Measurements from ENCODE around the gene TBC1D14. TPM values are rescaled to one million over a fixed set of nuclear protein-coding genes. Genes with fewer than 3 reads are reported as not detected.
A peak's percentile ranks its signal among the peaks of the same experiment; 100 is the strongest.

Gene TBC1D14
- total and polyA plus RNA-seq, 2 donors from 2014 or later = 44.9 to 77.7 TPM

DNA sequence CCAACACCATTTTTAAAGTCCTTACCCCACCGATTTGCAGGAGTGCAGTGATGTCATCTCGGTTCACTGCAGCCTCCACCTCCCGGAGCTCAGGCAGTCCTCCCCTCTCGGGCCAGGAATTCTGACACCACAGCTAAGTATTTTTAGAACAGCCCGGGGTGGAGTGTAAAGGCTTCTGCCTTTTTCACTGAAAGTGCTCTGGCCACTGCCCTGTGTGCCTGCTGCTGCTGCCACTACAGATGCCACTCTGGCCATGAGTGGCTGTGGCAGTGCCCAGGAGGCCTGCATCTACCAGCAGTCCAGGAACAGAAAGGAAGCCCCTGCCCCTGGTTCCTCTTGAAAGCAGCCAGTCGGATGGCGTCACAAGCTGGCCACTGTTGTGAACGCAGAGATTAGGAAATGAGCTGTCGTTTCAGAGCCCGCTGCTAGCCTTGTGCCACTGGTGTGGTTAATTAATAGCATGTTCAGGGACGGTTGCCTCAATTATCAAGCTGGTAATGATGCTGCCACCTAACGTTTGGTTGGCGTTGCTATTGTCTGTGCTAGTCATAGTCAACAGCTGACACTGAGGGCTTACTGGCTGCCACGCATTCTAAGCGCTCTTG, 23.6 kb upstream of the TBC1D14 start:
- TF ChIP-seq, protein P1, sequence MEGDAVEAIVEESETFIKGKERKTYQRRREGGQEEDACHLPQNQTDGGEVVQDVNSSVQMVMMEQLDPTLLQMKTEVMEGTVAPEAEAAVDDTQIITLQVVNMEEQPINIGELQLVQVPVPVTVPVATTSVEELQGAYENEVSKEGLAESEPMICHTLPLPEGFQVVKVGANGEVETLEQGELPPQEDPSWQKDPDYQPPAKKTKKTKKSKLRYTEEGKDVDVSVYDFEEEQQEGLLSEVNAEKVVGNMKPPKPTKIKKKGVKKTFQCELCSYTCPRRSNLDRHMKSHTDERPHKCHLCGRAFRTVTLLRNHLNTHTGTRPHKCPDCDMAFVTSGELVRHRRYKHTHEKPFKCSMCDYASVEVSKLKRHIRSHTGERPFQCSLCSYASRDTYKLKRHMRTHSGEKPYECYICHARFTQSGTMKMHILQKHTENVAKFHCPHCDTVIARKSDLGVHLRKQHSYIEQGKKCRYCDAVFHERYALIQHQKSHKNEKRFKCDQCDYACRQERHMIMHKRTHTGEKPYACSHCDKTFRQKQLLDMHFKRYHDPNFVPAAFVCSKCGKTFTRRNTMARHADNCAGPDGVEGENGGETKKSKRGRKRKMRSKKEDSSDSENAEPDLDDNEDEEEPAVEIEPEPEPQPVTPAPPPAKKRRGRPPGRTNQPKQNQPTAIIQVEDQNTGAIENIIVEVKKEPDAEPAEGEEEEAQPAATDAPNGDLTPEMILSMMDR (IDR thresholded peaks at IDR 0.05; ENCODE audit: borderline replicate concordance, extremely low read depth, insufficient read depth) = no peak
- Histone ChIP-seq H3K27me3 (ENCODE audit: control insufficient read depth, insufficient read depth, low read length) (no peaks in the 10 kb centered on the region), H3K4me1 (ENCODE audit: control insufficient read depth in 2 of 3, insufficient read depth in 2 of 3, low read depth in 1 of 3, low read length in 3 of 3) (peaks cover 0 to 20% (median 13%) of the 10 kb centered on the region in 3 donors), H3K27ac (ENCODE audit: low read depth in 2 of 2, low read length in 2 of 2) (peak overlapping the region; percentile 34 to 69), H3K4me3 (ENCODE audit: low read length in 3 of 3) (peak overlapping the region in 1 of 3 donors; percentile 25), H3K36me3 (ENCODE audit: control insufficient read depth in 2 of 3, insufficient read depth in 3 of 3, low read length in 3 of 3) (peaks cover 0 to 15% (median 9%) of the 10 kb centered on the region in 3 donors), H3K9ac (ENCODE audit: low read length in 3 of 3) (no peak overlapping the region), H3K9me3 (ENCODE audit: control insufficient read depth in 2 of 3, insufficient read depth in 1 of 3, low read length in 3 of 3) (no peaks in the 10 kb centered on the region)
- intact Hi-C loops (cut with DNase I) = no loop called here
- FAIRE-seq = no peak
- peak in 3 of 5 donors; percentile 42 to 71 (median 51) for DNase-seq

DNA sequence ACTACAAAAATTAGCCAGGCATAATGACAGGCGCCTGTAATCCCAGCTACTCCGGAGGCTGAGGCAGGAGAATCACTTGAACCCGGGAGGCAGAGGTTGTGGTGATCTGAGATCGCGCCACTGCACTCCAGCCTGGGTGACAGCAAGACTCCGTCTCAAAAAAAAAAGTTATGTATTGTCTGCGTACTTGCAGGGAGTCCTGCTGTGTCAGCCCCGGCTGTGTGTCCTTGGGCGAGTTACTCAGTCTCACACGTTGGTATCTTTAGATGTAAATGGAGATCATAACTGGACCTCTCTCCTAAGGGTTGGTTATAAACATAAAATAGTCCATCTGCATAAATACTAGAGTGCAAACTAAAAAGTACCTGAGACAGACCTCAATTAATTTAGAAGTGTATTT, 22.7 kb upstream of the TBC1D14 start:
- peaks cover 0 to 21% (median 21%) of the 10 kb centered on the region in 3 donors for H3K4me1 ChIP-seq (ENCODE audit: control insufficient read depth in 2 of 3, insufficient read depth in 2 of 3, low read depth in 1 of 3, low read length in 3 of 3)
- H3K36me3 ChIP-seq (ENCODE audit: control insufficient read depth in 2 of 3, insufficient read depth in 3 of 3, low read length in 3 of 3) = peaks cover 0 to 7% (median 2%) of the 10 kb centered on the region in 3 donors
- intact Hi-C loops (cut with DNase I) = no loop called here
- H3K9ac ChIP-seq (ENCODE audit: low read length in 3 of 3) = no peak overlapping the region
- no peak overlapping the region for H3K4me3 ChIP-seq (ENCODE audit: low read length in 3 of 3)
- TF ChIP-seq, protein P1 (IDR thresholded peaks at IDR 0.05; ENCODE audit: borderline replicate concordance, extremely low read depth, insufficient read depth) = no peak
- no peak for FAIRE-seq
- DNase-seq = no peak
- no peaks in the 10 kb centered on the region for H3K27me3 ChIP-seq (ENCODE audit: control insufficient read depth, insufficient read depth, low read length)
- H3K9me3 ChIP-seq (ENCODE audit: control insufficient read depth in 2 of 3, insufficient read depth in 1 of 3, low read length in 3 of 3) = no peaks in the 10 kb centered on the region
- H3K27ac ChIP-seq (ENCODE audit: low read depth in 2 of 2, low read length in 2 of 2) = no peak overlapping the region

DNA sequence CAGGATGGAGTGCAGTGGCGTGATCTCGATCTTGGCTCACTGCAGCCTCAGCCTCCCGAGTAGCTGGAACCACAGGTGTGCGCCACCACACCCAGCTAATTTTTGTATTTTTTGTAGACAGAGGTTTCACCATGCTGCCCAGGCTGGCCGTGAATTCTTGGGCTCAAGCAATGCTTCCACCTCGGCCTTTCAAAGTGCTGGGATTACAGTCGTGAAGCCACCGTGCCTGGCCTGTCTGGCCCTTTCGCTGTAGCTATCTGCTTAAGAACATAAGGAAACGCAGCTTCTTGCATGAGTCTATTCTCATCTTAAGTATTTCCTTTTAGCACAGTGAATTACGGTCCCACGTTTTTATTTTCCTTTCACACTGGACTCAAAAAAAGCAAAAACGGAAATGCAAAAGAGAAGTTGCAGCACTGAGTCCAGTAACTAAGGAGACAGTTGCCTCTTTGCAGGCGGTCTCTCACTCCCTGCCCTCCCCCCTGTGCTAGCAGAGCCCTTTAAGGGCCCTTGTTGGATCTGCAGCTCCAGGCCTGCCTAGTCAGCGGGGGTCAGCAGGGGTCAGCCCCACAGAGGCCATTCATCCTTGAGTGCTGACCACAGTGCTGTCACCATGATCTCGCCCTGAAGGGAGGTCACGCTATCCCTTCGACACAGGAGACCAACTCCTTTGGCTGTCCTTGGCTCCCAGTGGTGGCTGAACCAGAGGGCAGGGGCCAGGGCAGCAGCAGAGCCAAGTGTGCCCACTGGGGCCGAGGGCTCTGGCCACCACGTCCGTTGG, 21.8 kb upstream of the TBC1D14 start:
- H3K27ac ChIP-seq (ENCODE audit: low read depth in 2 of 2, low read length in 2 of 2) = peak overlapping the region in 1 of 2 donors; percentile 32
- H3K4me1 ChIP-seq (ENCODE audit: control insufficient read depth in 2 of 3, insufficient read depth in 2 of 3, low read depth in 1 of 3, low read length in 3 of 3) = peaks cover 0 to 30% (median 29%) of the 10 kb centered on the region in 3 donors
- no peak overlapping the region for H3K9ac ChIP-seq (ENCODE audit: low read length in 3 of 3)
- intact Hi-C loops (cut with DNase I) = no loop called here
- no peaks in the 10 kb centered on the region for H3K36me3 ChIP-seq (ENCODE audit: control insufficient read depth in 2 of 3, insufficient read depth in 3 of 3, low read length in 3 of 3)
- peak in 3 of 5 donors; percentile 54 to 95 (median 80) for DNase-seq
- no peaks in the 10 kb centered on the region for H3K9me3 ChIP-seq (ENCODE audit: control insufficient read depth in 2 of 3, insufficient read depth in 1 of 3, low read length in 3 of 3)
- TF ChIP-seq, protein P1 (IDR thresholded peaks at IDR 0.05; ENCODE audit: borderline replicate concordance, extremely low read depth, insufficient read depth) = no peak
- no peak for FAIRE-seq
- H3K27me3 ChIP-seq (ENCODE audit: control insufficient read depth, insufficient read depth, low read length) = no peaks in the 10 kb centered on the region
- H3K4me3 ChIP-seq (ENCODE audit: low read length in 3 of 3) = no peak overlapping the region

Measured in kidney (tissue), 14 donors.